Sciatic nerve (tissue), 2 donors: ENCODE data around the gene SACS. TPM values are rescaled to one million over a fixed set of nuclear protein-coding genes. Genes with fewer than 3 reads are reported as not detected.
"Not testable (repeated sequence)": the region's sequence is repeated elsewhere in the genome, so short reads cannot be mapped to it uniquely, and the experiment has no call there.

Source experiments
- ATAC-seq: fragments of 200-7000 bp; cut with Tn5 transposase; one replicate; pipeline ENCODE4 v1.9.1; 2020; ENCODE audit warnings: mild to moderate bottlenecking, moderate library complexity
- DNase-seq: peaks from one replicate; pipeline ENCODE4 v3.0.0-alpha.2; 2020; ENCODE audit warnings: low spot score
- intact Hi-C: fragments of 100-400 bp; cut with DNase I; formaldehyde crosslinking; loops from one replicate; pipeline ENCODE4 v1.14.2; 2022
- total RNA-seq: library from RNA; stranded (reverse); fragmentation: NEBNext Ultra II Directional; extraction: Animal tissue kit (Norgen Biotek cat#: 25700); gene quantifications from one replicate; pipeline ENCODE4 v1.2.1, GENCODE V29; 2021
- donor health status: DM: no; HTN: no; CAD: no.
- donor health status: DM: no; HTN: no; CAD: no.

The SACS gene
- total RNA-seq, 1 donor from 2014 or later = 18.1 TPM

GRCh38 chr13:23427881-23428528 lies 5.5 kb downstream of the SACS start:
- ATAC-seq (peak; percentile 41), DNase-seq (no peak)
- intact Hi-C loops = no loop called here

- intact Hi-C loops = no loop called here
Measured at GRCh38 chr13:23427342-23427843, 6.1 kb downstream of the SACS start.

GRCh38 chr13:23421596-23421995 lies 11.9 kb downstream of the SACS start:
- ATAC-seq = no peak
- DNase-seq = no peak
- intact Hi-C loops = no loop called here

More at GRCh38 chr13:23427342-23427843, 6.1 kb downstream of the SACS start:
- ATAC-seq (peak; percentile 60), DNase-seq (no peak)

- intact Hi-C loops = no loop called here
- no peak for ATAC-seq
- DNase-seq = no peak
Measured at GRCh38 chr13:23418776-23419683, 14.5 kb downstream of the SACS start.

GRCh38 chr13:23414682-23415081 lies 18.8 kb downstream of the SACS start:
- DNase-seq (no peak), ATAC-seq (no peak)
- intact Hi-C loops = no loop called here

GRCh38 chr13:23411706-23412105 lies 21.8 kb downstream of the SACS start:
- intact Hi-C loops = no loop called here
- ATAC-seq (no peak), DNase-seq (no peak)

GRCh38 chr13:23411220-23411619 lies 22.3 kb downstream of the SACS start:
- no peak for ATAC-seq
- intact Hi-C loops = no loop called here

GRCh38 chr13:23408026-23408425 lies 25.5 kb downstream of the SACS start:
- DNase-seq (no peak), ATAC-seq (no peak)
- intact Hi-C loops = no loop called here

More at GRCh38 chr13:23411220-23411619, 22.3 kb downstream of the SACS start:
- no peak for DNase-seq

GRCh38 chr13:23401156-23401555 lies 32.3 kb downstream of the SACS start:
- DNase-seq, ATAC-seq, intact Hi-C loops: not testable (repeated sequence)

GRCh38 chr13:23399347-23399746 lies 34.2 kb downstream of the SACS start:
- ATAC-seq (no peak), DNase-seq (no peak)
- intact Hi-C loops = no loop called here

GRCh38 chr13:23394821-23395220 lies 38.7 kb downstream of the SACS start:
- DNase-seq (no peak), ATAC-seq (no peak)
- intact Hi-C loops = no loop called here

- DNase-seq (no peak), ATAC-seq (no peak)
- intact Hi-C loops = no loop called here
Measured at GRCh38 chr13:23392925-23393645, 40.4 kb downstream of the SACS start.

- no peak for ATAC-seq
- intact Hi-C loops = no loop called here
- DNase-seq = no peak
Measured at GRCh38 chr13:23392313-23392712, 41.2 kb downstream of the SACS start.

- ATAC-seq = no peak
- no peak for DNase-seq
- intact Hi-C loops = no loop called here
Measured at GRCh38 chr13:23391752-23392151, 41.8 kb downstream of the SACS start.

- intact Hi-C loops = no loop called here
- ATAC-seq (no peak), DNase-seq (no peak)
Measured at GRCh38 chr13:23386533-23386932, 47.0 kb downstream of the SACS start.

- DNase-seq = no peak
Measured at GRCh38 chr13:23385931-23386330, 47.6 kb downstream of the SACS start.

GRCh38 chr13:23384111-23384510 lies 49.4 kb downstream of the SACS start:
- DNase-seq (no peak), ATAC-seq (no peak)
- intact Hi-C loops = no loop called here

More at GRCh38 chr13:23385931-23386330, 47.6 kb downstream of the SACS start:
- intact Hi-C loops = no loop called here
- ATAC-seq = no peak

GRCh38 chr13:23383151-23383550 lies 50.4 kb downstream of the SACS start:
- intact Hi-C loops = no loop called here
- DNase-seq (no peak), ATAC-seq (no peak)

- intact Hi-C loops = no loop called here
- DNase-seq (no peak), ATAC-seq (no peak)
Measured at GRCh38 chr13:23381866-23382265, 51.6 kb downstream of the SACS start.
